ENCODE data around the gene IRF6. TPM values are rescaled to one million over a fixed set of nuclear protein-coding genes. Genes with fewer than 3 reads are reported as not detected.

IRF6 gene
- total RNA-seq, 1 experiment from 2014 or later, result 44.1 TPM

DNA sequence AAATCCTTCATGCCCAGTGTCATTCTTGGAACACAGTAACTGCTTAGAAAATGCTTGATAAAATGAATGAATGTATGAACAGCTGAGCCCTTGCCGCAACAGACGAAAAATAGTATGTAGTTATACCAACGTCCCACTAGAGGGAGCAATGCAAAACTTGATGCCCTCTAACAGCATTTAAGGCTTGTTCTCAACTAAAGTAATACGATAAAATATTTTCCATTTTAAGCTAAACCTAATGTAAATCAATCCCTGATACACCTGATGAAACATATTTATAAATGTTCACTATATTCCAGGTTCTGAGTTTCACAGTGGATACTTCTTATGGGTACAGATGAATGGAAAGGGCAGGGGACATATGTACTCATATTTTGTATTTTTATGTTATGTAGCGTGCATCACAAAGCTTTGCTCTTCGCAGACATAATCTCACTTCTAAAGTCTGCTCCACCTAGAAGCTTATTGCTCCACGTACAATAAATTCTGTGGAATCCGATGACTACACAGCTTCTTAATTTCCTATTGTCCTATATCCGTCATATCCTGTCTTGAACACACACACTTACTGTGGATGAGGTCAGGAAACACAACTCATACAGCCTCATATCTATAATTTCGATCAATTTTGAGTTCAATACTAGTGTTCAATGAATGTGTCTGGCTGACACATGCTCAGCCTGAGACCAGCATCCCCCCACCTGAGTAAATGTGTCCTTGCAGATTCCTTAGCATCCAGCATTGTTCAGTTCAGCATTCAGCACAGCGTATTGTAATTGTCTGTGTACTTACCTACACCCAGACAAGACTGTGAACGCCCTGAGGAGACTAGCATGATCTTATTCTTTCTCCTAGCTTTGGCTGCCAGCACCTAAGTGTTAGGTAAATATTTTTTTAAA, 17.4 kb upstream of the IRF6 start:
- CTCF ChIA-PET, result interaction anchor here (0.8 to 2.6 kb wide), 5 partner anchors 8 to 75 kb away, joined by 3 to 13 read pairs (median 5); partner anchors contain the start of gene IRF6
- Mint-ChIP-seq H3K9me3 (ENCODE audit: low read depth, unreplicated experiment) (no peaks in the 10 kb centered on the region), H3K27ac (ENCODE audit: unreplicated experiment) (no peak overlapping the region), H3K4me3 (ENCODE audit: low read depth, unreplicated experiment) (no peak overlapping the region), H3K27me3 (ENCODE audit: unreplicated experiment) (no peaks in the 10 kb centered on the region), H3K4me1 (ENCODE audit: low read depth, unreplicated experiment) (peaks cover 51% of the 10 kb centered on the region), H3K36me3 (ENCODE audit: insufficient read depth, unreplicated experiment) (peaks cover 23% of the 10 kb centered on the region)
- BruUV-seq (replicated peaks), result no TSS peak
- intact Hi-C loops (cut with micrococcal nuclease; ENCODE audit: unreplicated experiment), result loop anchor here (2.0 to 10.0 kb wide), 2 partner anchors 17 to 169 kb away; partner anchors contain the start of genes IRF6 and LAMB3
- DNase-seq, result peak; percentile 28
- TF ChIP-seq, protein P1, sequence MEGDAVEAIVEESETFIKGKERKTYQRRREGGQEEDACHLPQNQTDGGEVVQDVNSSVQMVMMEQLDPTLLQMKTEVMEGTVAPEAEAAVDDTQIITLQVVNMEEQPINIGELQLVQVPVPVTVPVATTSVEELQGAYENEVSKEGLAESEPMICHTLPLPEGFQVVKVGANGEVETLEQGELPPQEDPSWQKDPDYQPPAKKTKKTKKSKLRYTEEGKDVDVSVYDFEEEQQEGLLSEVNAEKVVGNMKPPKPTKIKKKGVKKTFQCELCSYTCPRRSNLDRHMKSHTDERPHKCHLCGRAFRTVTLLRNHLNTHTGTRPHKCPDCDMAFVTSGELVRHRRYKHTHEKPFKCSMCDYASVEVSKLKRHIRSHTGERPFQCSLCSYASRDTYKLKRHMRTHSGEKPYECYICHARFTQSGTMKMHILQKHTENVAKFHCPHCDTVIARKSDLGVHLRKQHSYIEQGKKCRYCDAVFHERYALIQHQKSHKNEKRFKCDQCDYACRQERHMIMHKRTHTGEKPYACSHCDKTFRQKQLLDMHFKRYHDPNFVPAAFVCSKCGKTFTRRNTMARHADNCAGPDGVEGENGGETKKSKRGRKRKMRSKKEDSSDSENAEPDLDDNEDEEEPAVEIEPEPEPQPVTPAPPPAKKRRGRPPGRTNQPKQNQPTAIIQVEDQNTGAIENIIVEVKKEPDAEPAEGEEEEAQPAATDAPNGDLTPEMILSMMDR (IDR thresholded peaks at IDR 0.05; ENCODE audit: unreplicated experiment), result peak; percentile 53

DNA sequence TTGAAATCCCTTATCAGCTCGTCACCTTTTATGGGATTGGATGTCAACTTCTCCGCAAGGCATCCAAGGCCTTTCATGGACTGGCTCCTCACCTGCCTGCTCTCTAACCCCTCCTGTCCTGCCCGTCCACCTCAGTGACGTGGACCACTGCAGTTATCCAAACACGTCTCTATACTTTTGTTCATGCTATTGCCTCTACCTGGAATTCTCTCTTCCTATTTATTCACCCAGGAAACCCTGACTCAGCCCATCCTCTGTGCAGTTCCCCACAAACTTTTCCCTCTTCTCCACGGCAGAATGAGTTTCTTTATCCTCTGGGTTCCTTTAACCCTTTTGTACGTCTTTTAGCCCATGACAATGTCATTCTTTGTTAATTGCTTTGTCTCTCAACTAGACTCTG, 16.8 kb upstream of the IRF6 start:
- CTCF ChIA-PET, result interaction anchor here (1.2 to 2.6 kb wide), 4 partner anchors 15 to 75 kb away, joined by 5 to 13 read pairs (median 8); partner anchors contain the start of gene IRF6
- no peaks in the 10 kb centered on the region for H3K9me3 Mint-ChIP-seq (ENCODE audit: low read depth, unreplicated experiment)
- H3K27ac Mint-ChIP-seq (ENCODE audit: unreplicated experiment), result no peak overlapping the region
- TF ChIP-seq, protein P1 (IDR thresholded peaks at IDR 0.05; ENCODE audit: unreplicated experiment), result no peak
- H3K4me1 Mint-ChIP-seq (ENCODE audit: low read depth, unreplicated experiment), result peaks cover 48% of the 10 kb centered on the region
- BruUV-seq (replicated peaks), result no TSS peak
- peaks cover 16% of the 10 kb centered on the region for H3K36me3 Mint-ChIP-seq (ENCODE audit: insufficient read depth, unreplicated experiment)
- intact Hi-C loops (cut with micrococcal nuclease; ENCODE audit: unreplicated experiment), result loop anchor here (2.0 to 10.0 kb wide), 2 partner anchors 16 to 168 kb away; partner anchors contain the start of genes IRF6 and LAMB3
- no peaks in the 10 kb centered on the region for H3K27me3 Mint-ChIP-seq (ENCODE audit: unreplicated experiment)
- no peak overlapping the region for H3K4me3 Mint-ChIP-seq (ENCODE audit: low read depth, unreplicated experiment)
- DNase-seq, result no peak

DNA sequence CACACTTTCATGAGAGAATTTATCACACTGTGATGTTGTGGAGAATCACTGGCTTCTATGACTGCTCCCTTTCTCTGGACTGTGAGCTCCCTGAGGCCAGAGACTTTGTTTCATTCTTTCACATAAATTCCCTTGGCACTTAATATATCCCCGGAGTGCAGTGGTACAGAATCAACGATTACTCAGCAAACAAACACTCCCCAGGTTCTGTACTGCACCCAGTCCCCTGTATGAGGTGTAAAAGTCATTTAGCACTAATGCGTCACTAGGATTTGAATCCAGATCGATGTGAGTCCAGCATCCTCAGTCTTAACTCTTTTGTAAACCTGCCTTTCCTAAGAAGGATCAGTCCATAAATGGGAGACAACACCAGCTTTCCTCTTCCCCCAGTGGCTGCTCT, 15.0 kb upstream of the IRF6 start:
- BruUV-seq (replicated peaks), result no TSS peak
- H3K4me3 Mint-ChIP-seq (ENCODE audit: low read depth, unreplicated experiment), result no peak overlapping the region
- CTCF ChIA-PET, result interaction anchor here (0.6 kb wide), 1 partner anchor 13 kb away, joined by 3 read pairs; no protein-coding TSS in a partner anchor
- DNase-seq, result no peak
- no peak overlapping the region for H3K27ac Mint-ChIP-seq (ENCODE audit: unreplicated experiment)
- H3K27me3 Mint-ChIP-seq (ENCODE audit: unreplicated experiment), result no peaks in the 10 kb centered on the region
- TF ChIP-seq, protein P1 (IDR thresholded peaks at IDR 0.05; ENCODE audit: unreplicated experiment), result no peak
- H3K36me3 Mint-ChIP-seq (ENCODE audit: insufficient read depth, unreplicated experiment), result peaks cover 8% of the 10 kb centered on the region
- intact Hi-C loops (cut with micrococcal nuclease; ENCODE audit: unreplicated experiment), result loop anchor here (10.0 kb wide), 1 partner anchor 166 kb away; the partner anchor contains the start of gene LAMB3
- peaks cover 30% of the 10 kb centered on the region for H3K4me1 Mint-ChIP-seq (ENCODE audit: low read depth, unreplicated experiment)
- H3K9me3 Mint-ChIP-seq (ENCODE audit: low read depth, unreplicated experiment), result no peaks in the 10 kb centered on the region

DNA sequence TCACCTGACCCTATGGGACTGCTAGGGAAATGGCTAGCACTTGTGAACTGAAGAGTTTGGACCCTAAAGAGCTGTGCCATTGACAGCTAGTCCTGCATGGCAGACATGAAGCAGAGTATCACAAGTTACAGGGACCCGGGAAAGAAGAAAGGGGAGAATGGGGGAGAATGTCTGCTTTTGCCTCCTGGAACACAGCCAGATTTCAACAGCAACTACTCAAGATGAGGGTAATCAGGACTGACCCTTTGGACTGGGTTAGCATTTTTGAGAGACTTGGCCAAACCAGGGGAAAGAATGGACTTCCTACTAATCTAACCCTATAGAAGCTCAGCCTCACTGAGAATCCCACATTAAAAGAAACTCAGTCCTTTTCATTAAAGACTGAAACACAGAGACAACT, 13.1 kb upstream of the IRF6 start:
- intact Hi-C loops (cut with micrococcal nuclease; ENCODE audit: unreplicated experiment), result no loop called here
- Mint-ChIP-seq H3K27ac (ENCODE audit: unreplicated experiment) (no peak overlapping the region), H3K36me3 (ENCODE audit: insufficient read depth, unreplicated experiment) (no peaks in the 10 kb centered on the region), H3K27me3 (ENCODE audit: unreplicated experiment) (no peaks in the 10 kb centered on the region), H3K9me3 (ENCODE audit: low read depth, unreplicated experiment) (no peaks in the 10 kb centered on the region), H3K4me3 (ENCODE audit: low read depth, unreplicated experiment) (no peak overlapping the region), H3K4me1 (ENCODE audit: low read depth, unreplicated experiment) (peaks cover 18% of the 10 kb centered on the region)
- BruUV-seq (replicated peaks), result no TSS peak
- no peak for DNase-seq
- CTCF ChIA-PET, result no interaction called here
- TF ChIP-seq, protein P1 (IDR thresholded peaks at IDR 0.05; ENCODE audit: unreplicated experiment), result no peak
